ENCODE data around the gene SRP68.

Gene SRP68

DNA sequence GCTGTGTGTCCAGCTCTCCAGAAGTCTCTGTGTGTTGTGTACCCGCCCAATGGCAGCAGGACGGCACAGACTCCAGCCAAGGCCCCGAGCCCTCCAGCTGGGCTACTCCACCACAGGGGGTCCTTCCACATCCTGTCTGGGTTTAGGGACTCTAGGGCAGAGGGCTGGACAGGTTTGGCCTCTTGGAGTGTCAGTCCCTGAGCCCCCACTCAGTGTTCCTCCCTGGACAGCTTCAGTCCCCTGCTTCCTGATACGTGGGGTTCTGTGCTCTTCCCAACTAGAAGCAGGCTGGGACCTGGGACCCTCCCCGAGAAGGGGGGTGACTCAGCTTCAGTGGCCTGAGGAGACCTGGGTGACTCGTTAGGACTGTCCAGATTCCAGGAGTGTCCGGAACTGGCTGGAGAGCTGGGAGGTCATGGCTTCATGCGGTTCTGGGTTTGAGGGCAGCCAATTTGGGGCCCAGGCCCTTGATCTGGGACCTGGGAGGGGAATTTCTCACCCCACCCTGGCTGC is 67.5 kb downstream of the SRP68 start:
- H3K27me3 ChIP-seq (replicated peaks), result no peaks in the 10 kb centered on the region
- DNase-seq, result no peak
- TF ChIP-seq, protein P1, sequence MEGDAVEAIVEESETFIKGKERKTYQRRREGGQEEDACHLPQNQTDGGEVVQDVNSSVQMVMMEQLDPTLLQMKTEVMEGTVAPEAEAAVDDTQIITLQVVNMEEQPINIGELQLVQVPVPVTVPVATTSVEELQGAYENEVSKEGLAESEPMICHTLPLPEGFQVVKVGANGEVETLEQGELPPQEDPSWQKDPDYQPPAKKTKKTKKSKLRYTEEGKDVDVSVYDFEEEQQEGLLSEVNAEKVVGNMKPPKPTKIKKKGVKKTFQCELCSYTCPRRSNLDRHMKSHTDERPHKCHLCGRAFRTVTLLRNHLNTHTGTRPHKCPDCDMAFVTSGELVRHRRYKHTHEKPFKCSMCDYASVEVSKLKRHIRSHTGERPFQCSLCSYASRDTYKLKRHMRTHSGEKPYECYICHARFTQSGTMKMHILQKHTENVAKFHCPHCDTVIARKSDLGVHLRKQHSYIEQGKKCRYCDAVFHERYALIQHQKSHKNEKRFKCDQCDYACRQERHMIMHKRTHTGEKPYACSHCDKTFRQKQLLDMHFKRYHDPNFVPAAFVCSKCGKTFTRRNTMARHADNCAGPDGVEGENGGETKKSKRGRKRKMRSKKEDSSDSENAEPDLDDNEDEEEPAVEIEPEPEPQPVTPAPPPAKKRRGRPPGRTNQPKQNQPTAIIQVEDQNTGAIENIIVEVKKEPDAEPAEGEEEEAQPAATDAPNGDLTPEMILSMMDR (IDR thresholded peaks at IDR 0.05; ENCODE audit: low read depth, low read length, missing control alignments), result no peak
- H3K36me3 ChIP-seq (replicated peaks), result no peaks in the 10 kb centered on the region
- in situ Hi-C loops (cut with HindIII; ENCODE audit: low pct_ligation_motif_present, low sequenced_read_pairs), result no loop called here
- H3K4me3 ChIP-seq (ENCODE audit: low read depth, low read length), result no peak overlapping the region
- no peak overlapping the region for H3K27ac ChIP-seq

DNA sequence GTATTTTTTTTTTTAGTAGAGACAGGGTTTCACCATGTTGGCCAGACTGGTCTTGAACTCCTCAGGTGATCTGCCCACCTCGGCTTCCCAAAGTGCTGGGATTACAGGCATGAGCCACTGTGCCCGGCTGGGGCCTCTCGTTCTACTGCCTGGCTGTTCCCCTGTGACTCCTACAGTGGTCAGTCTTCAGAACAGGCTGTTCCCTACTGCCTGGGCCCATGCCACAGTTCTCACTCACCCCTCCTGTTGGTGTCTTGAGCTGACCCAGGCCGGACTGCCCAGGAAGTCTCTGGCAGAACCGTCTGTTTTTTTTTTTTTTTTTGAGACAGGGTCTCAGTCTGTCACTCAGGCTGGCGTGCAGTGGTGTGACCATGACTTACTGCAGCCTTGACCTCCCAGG is 68.4 kb downstream of the SRP68 start:
- H3K4me3 ChIP-seq (ENCODE audit: low read depth, low read length), result no peak overlapping the region
- no peak for DNase-seq
- H3K27ac ChIP-seq, result no peak overlapping the region
- in situ Hi-C loops (cut with HindIII; ENCODE audit: low pct_ligation_motif_present, low sequenced_read_pairs), result no loop called here
- no peaks in the 10 kb centered on the region for H3K27me3 ChIP-seq (replicated peaks)
- TF ChIP-seq, protein P1 (IDR thresholded peaks at IDR 0.05; ENCODE audit: low read depth, low read length, missing control alignments), result no peak
- no peaks in the 10 kb centered on the region for H3K36me3 ChIP-seq (replicated peaks)

DNA sequence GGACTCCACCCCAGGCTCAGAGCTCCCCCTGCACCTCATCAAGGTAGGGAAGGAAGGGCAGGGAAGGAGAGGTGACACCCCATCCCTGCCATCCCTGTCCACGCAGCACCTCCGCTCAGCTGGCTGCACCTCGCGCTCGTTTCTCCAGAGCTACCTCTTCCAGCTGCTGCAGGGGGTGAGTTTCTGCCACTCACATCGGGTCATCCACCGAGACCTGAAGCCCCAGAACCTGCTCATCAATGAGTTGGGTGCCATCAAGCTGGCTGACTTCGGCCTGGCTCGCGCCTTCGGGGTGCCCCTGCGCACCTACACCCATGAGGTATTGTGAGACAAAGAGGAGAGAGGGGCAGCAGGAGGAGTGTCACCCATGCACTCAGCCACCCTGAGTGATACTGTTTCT is 70.2 kb downstream of the SRP68 start:
- Histone ChIP-seq H3K36me3 (replicated peaks) (no peaks in the 10 kb centered on the region), H3K27ac (no peak overlapping the region), H3K27me3 (replicated peaks) (no peaks in the 10 kb centered on the region), H3K4me3 (ENCODE audit: low read depth, low read length) (no peak overlapping the region)
- TF ChIP-seq, protein P1 (IDR thresholded peaks at IDR 0.05; ENCODE audit: low read depth, low read length, missing control alignments), result no peak
- no peak for DNase-seq
- in situ Hi-C loops (cut with HindIII; ENCODE audit: low pct_ligation_motif_present, low sequenced_read_pairs), result no loop called here

DNA sequence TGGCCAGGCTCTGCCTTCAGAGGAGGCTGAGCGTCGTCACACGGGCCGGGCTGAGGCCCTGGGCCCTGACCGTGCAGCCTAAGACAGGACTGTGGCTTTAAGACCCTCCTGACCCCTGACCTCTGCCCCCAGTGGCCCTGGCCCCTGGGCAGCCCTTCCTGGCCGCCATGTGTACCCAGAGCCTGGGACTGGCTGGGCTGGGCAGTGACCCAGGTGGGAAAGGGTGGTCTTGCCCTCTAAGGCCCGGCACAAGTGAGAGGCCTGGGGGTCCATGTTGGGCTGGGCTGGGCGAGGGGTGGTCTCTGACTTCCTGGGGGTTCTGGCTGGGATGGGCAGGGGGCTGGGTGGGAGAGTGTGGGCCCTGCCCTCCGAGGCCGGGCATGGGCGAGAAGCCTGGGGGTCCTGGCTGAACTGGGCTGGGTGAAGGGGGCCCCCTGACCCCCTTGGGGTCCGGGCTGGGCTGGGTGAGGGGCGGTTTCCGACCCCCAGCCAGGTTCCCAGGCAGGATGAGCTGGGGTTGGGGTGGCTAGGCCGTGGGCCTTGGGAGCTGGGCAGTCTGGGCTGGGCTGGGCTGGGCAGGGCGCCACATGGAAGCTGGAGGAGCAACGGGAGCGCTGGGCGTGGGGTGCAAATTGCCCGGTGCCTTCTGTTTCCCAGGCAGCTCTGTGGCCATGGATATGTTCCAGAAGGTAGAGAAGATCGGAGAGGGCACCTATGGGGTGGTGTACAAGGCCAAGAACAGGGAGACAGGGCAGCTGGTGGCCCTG is 71.4 kb downstream of the SRP68 start, which contains the start of gene CDK3:
Gene CDK3 (plus strand): TSS at position 101 of the 767 bp plus-strand sequence. CDS start 571 bp downstream, at position 672.
- Histone ChIP-seq H3K27ac (no peak within 1 kb of the TSS), H3K27me3 (replicated peaks) (no peaks in the 10 kb centered on the region), H3K36me3 (replicated peaks) (no peaks in the 10 kb centered on the region), H3K4me3 (ENCODE audit: low read depth, low read length) (no peak within 1 kb of the TSS)
- no peak for DNase-seq
- TF ChIP-seq, protein P1 (IDR thresholded peaks at IDR 0.05; ENCODE audit: low read depth, low read length, missing control alignments), result no peak
- in situ Hi-C loops (cut with HindIII; ENCODE audit: low pct_ligation_motif_present, low sequenced_read_pairs), result no loop called here

DNA sequence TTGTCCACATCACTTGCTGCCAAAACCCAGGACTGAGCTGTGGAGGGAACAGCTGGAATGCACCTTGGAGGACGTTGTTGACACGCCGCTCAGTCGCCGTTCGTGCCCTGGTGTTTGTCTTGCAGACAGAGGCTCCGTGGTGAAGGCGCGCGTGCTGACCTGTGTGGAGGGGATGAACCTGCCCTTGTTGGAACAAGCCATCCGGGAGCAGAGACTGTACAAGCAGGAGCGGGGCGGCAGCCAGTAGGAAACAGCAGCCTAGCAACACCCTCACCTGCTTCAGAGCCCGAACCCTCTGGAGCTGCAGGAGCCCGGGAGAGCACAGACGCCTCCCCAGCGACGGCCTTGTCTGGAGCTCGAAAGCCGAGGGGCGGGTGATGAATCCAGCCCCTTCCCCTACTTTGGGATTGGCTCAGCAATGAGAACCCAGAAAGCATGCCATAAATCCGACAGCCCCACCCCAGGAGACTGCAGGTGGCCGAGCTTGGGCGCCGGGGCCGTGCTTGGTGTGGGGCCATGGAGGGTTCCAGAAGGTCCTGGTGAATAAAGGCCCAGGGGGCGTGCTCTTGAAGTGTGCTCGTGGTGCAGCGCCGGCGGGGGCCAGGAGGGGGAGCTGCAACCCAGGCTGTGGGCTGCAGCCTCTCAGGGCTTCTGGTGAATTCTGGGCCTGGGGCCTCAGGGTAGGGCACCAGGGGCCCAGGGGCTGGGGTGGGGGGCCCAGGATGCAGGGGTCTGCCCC is 72.1 kb downstream of the SRP68 start:
- in situ Hi-C loops (cut with HindIII; ENCODE audit: low pct_ligation_motif_present, low sequenced_read_pairs), result no loop called here
- Histone ChIP-seq H3K27me3 (replicated peaks) (no peaks in the 10 kb centered on the region), H3K27ac (no peak overlapping the region), H3K4me3 (ENCODE audit: low read depth, low read length) (no peak overlapping the region), H3K36me3 (replicated peaks) (peaks cover 4% of the 10 kb centered on the region)
- TF ChIP-seq, protein P1 (IDR thresholded peaks at IDR 0.05; ENCODE audit: low read depth, low read length, missing control alignments), result peak; percentile 87
- peak; percentile 19 for DNase-seq

Data from brain microvascular endothelial cell (primary cell).